Ishikawa (cell line): Measurements from ENCODE around the gene RAI1.

Experiments used
- CEBPB ChIP-seq: IDR thresholded peaks from 2 replicates; pipeline ENCODE4 v1.6.1; 2012
- CREB1 ChIP-seq: IDR thresholded peaks from 2 replicates; pipeline ENCODE4 v1.6.1; 2012; ENCODE audit warnings: low read depth
- EGR1 ChIP-seq: IDR thresholded peaks from 2 replicates; pipeline ENCODE4 v1.6.1; 2012
- EP300 ChIP-seq: IDR thresholded peaks from 2 replicates; pipeline ENCODE4 v1.6.1; 2012; ENCODE audit warnings: borderline replicate concordance
- FOXM1 ChIP-seq: IDR thresholded peaks from 2 replicates; pipeline ENCODE4 v1.6.1; 2012; ENCODE audit warnings: low read depth, borderline replicate concordance
- MAX ChIP-seq: IDR thresholded peaks from 2 replicates; pipeline ENCODE4 v1.6.1; 2012
- NFIC ChIP-seq: IDR thresholded peaks from 2 replicates; pipeline ENCODE4 v1.6.1; 2012
- RAD21 ChIP-seq: IDR thresholded peaks from 2 replicates; pipeline ENCODE4 v1.6.1; 2012; ENCODE audit warnings: low read depth
- REST ChIP-seq: IDR thresholded peaks from 2 replicates; pipeline ENCODE4 v1.6.1; 2012; ENCODE audit warnings: low read depth, mild to moderate bottlenecking
- TAF1 ChIP-seq: IDR thresholded peaks from 2 replicates; pipeline ENCODE4 v1.6.1; 2012; ENCODE audit warnings: low read depth, mild to moderate bottlenecking
- TCF12 ChIP-seq: IDR thresholded peaks from 2 replicates; pipeline ENCODE4 v1.6.1; 2012; ENCODE audit warnings: low read depth
- TEAD4 ChIP-seq: IDR thresholded peaks from 2 replicates; pipeline ENCODE4 v1.6.1; 2012
- USF1 ChIP-seq: IDR thresholded peaks from 2 replicates; pipeline ENCODE4 v1.6.1; 2012
- YY1 ChIP-seq: IDR thresholded peaks from 2 replicates; pipeline ENCODE4 v1.6.1; 2012; ENCODE audit warnings: low read depth
- ZBTB7A ChIP-seq: IDR thresholded peaks from 2 replicates; pipeline ENCODE4 v1.6.1; 2012; ENCODE audit warnings: low read depth

RAI1 gene

GRCh38 chr17:17636272-17636885, 44.9 kb upstream of the RAI1 start:
- TF ChIP-seq TAF1 (no peak), USF1 (no peak)

GRCh38 chr17:17638467-17638866, 42.8 kb upstream of the RAI1 start:
- no peak for TF ChIP-seq USF1
- no peak for TF ChIP-seq MAX
- TF ChIP-seq TAF1, result no peak
- no peak for TF ChIP-seq YY1
- TF ChIP-seq EP300, result no peak
- TF ChIP-seq CREB1, result no peak
- TF ChIP-seq FOXM1, result no peak
- no peak for TF ChIP-seq TCF12
- TF ChIP-seq NFIC, result no peak

GRCh38 chr17:17641621-17642409, 39.4 kb upstream of the RAI1 start:
- TF ChIP-seq CEBPB (no peak; the same call in 1 of the 2 replicates), RAD21 (peak; percentile 99), FOXM1 (no peak), TAF1 (no peak), TCF12 (no peak)

- TF ChIP-seq REST, result no peak
- no peak for TF ChIP-seq USF1
- TF ChIP-seq YY1, result no peak
- no peak for TF ChIP-seq EGR1
- TF ChIP-seq RAD21, result no peak
- no peak for TF ChIP-seq NFIC
- no peak for TF ChIP-seq TCF12
- no peak for TF ChIP-seq TEAD4
- no peak for TF ChIP-seq TAF1
- no peak for TF ChIP-seq CEBPB
- TF ChIP-seq EP300, result no peak
- no peak for TF ChIP-seq MAX
- no peak for TF ChIP-seq FOXM1
- TF ChIP-seq CREB1, result no peak
- no peak for TF ChIP-seq ZBTB7A
Measured at GRCh38 chr17:17645961-17646360, 35.3 kb upstream of the RAI1 start.

- no peak for TF ChIP-seq CEBPB
- TF ChIP-seq YY1, result no peak
- TF ChIP-seq FOXM1, result no peak
- TF ChIP-seq TCF12, result no peak
- no peak for TF ChIP-seq USF1
- no peak for TF ChIP-seq TEAD4
- no peak for TF ChIP-seq CREB1
- no peak for TF ChIP-seq EGR1
- no peak for TF ChIP-seq MAX
- TF ChIP-seq RAD21, result no peak
- TF ChIP-seq NFIC, result no peak
- TF ChIP-seq TAF1, result no peak
- TF ChIP-seq EP300, result no peak
Measured at GRCh38 chr17:17647524-17648178, 33.6 kb upstream of the RAI1 start.

GRCh38 chr17:17648762-17649161, 32.5 kb upstream of the RAI1 start:
- TF ChIP-seq MAX (no peak), CREB1 (no peak), RAD21 (no peak), ZBTB7A (no peak), REST (no peak), EGR1 (no peak), TAF1 (no peak), FOXM1 (no peak), USF1 (no peak), NFIC (no peak), EP300 (no peak), TEAD4 (no peak), YY1 (no peak), CEBPB (no peak), TCF12 (no peak)
